GM19025 (cell line): Measurements from ENCODE around the gene CTDSPL.
"Not testable (repeated sequence)": the region's sequence is repeated elsewhere in the genome, so short reads cannot be mapped to it uniquely, and the experiment has no call there.

Experiments used
- ATAC-seq: cut with Tn5 transposase; IDR thresholded peaks from one replicate; pipeline ENCODE4 v1.9.1; 2021; ENCODE audit warnings: mild to moderate bottlenecking, low read depth, moderate library complexity; ENCODE audit not compliant: unreplicated experiment

CTDSPL gene

GRCh38 chr3:37861620-37862041, at the start of gene CTDSPL:
Gene CTDSPL (plus strand): TSS chr3:37861880. CDS start chr3:37862200, 320 bp downstream.
- ATAC-seq = no peak

GRCh38 chr3:37812499-37812896, 49.2 kb upstream of the CTDSPL start:
- ATAC-seq = no peak

- ATAC-seq = no peak
Measured at GRCh38 chr3:37813403-37813802, 48.3 kb upstream of the CTDSPL start.

GRCh38 chr3:37814547-37814946, 47.1 kb upstream of the CTDSPL start:
- no peak for ATAC-seq

GRCh38 chr3:37815156-37815555, 46.5 kb upstream of the CTDSPL start:
- ATAC-seq = not testable (repeated sequence)

- ATAC-seq = no peak
Measured at GRCh38 chr3:37816271-37816670, 45.4 kb upstream of the CTDSPL start.

- no peak for ATAC-seq
Measured at GRCh38 chr3:37819591-37819990, 42.1 kb upstream of the CTDSPL start.

- ATAC-seq = no peak
Measured at GRCh38 chr3:37820286-37820685, 41.4 kb upstream of the CTDSPL start.

GRCh38 chr3:37823189-37823588, 38.5 kb upstream of the CTDSPL start:
- no peak for ATAC-seq

- ATAC-seq = no peak
Measured at GRCh38 chr3:37824090-37824953, 37.4 kb upstream of the CTDSPL start.

- no peak for ATAC-seq
Measured at GRCh38 chr3:37824954-37825328, 36.7 kb upstream of the CTDSPL start.

GRCh38 chr3:37825744-37826400, 35.8 kb upstream of the CTDSPL start:
- no peak for ATAC-seq

- ATAC-seq = no peak
Measured at GRCh38 chr3:37826502-37826901, 35.2 kb upstream of the CTDSPL start.

- no peak for ATAC-seq
Measured at GRCh38 chr3:37826933-37827332, 34.7 kb upstream of the CTDSPL start.

GRCh38 chr3:37832480-37832879, 29.2 kb upstream of the CTDSPL start:
- ATAC-seq = no peak

- no peak for ATAC-seq
Measured at GRCh38 chr3:37833302-37834186, 28.1 kb upstream of the CTDSPL start.

- no peak for ATAC-seq
Measured at GRCh38 chr3:37836589-37836988, 25.1 kb upstream of the CTDSPL start.

- ATAC-seq = no peak
Measured at GRCh38 chr3:37847689-37848088, 14.0 kb upstream of the CTDSPL start.

- ATAC-seq = no peak
Measured at GRCh38 chr3:37849146-37849923, 12.3 kb upstream of the CTDSPL start.

- ATAC-seq = no peak
Measured at GRCh38 chr3:37852097-37852496, 9.6 kb upstream of the CTDSPL start.
